Measurements from ENCODE around the gene TXLNG. TPM values are rescaled to one million over a fixed set of nuclear protein-coding genes. Genes with fewer than 3 reads are reported as not detected.
A peak's percentile ranks its signal among the peaks of the same experiment; 100 is the strongest.

Gene TXLNG
- total RNA-seq, 1 donor from 2014 or later = 37.1 TPM

GRCh38 chrX:16851827-16852226, 65.6 kb downstream of the TXLNG start:
- TF ChIP-seq EZH2 (IDR thresholded peaks at IDR 0.05) (no peak), EZH2phosphoT487 (IDR thresholded peaks at IDR 0.05) (no peak), CTCF (IDR thresholded peaks at IDR 0.05) (no peak)
- H3K27me3 Mint-ChIP-seq (ENCODE audit: insufficient read depth, low read depth) = no peaks in the 10 kb centered on the region
- peaks cover 11% of the 10 kb centered on the region for H3K4me1 Mint-ChIP-seq
- H3K36me3 ChIP-seq = peaks cover 40% of the 10 kb centered on the region
- no peaks in the 10 kb centered on the region for H3K4me1 ChIP-seq
- no peak overlapping the region for H3K4me3 ChIP-seq
- peaks cover 63% of the 10 kb centered on the region for H4K20me1 ChIP-seq (ENCODE audit: low read depth)
- no peak overlapping the region for H3K4me3 Mint-ChIP-seq
- H3K9ac ChIP-seq = no peak overlapping the region
- no peak overlapping the region for H3K4me2 ChIP-seq
- no peaks in the 10 kb centered on the region for H3K9me3 ChIP-seq (ENCODE audit: low read depth)
- no peak for DNase-seq (ENCODE audit: low spot score)
- H3K9me3 Mint-ChIP-seq = peaks cover 3% of the 10 kb centered on the region
- H3K27ac Mint-ChIP-seq = no peak overlapping the region
- peaks cover 13% of the 10 kb centered on the region for H3F3A ChIP-seq (ENCODE audit: low read depth)
- H2AFZ ChIP-seq (replicated peaks) = no peak overlapping the region
- H3K79me2 ChIP-seq (ENCODE audit: low read depth) = peaks cover 85% of the 10 kb centered on the region
- H3K27ac ChIP-seq = peak overlapping the region; percentile 65
- H3K36me3 Mint-ChIP-seq = peaks cover 49% of the 10 kb centered on the region
- no peaks in the 10 kb centered on the region for H3K27me3 ChIP-seq

- Histone ChIP-seq H3K4me3 (no peak overlapping the region), H2AFZ (replicated peaks) (no peak overlapping the region), H3K27ac (no peak overlapping the region), H3K9ac (no peak overlapping the region), H3K36me3 (peaks cover 48% of the 10 kb centered on the region), H3F3A (ENCODE audit: low read depth) (peaks cover 11% of the 10 kb centered on the region), H4K20me1 (ENCODE audit: low read depth) (peaks cover 63% of the 10 kb centered on the region), H3K4me1 (no peaks in the 10 kb centered on the region), H3K9me3 (ENCODE audit: low read depth) (no peaks in the 10 kb centered on the region), H3K4me2 (no peak overlapping the region), H3K79me2 (ENCODE audit: low read depth) (peaks cover 94% of the 10 kb centered on the region), H3K27me3 (no peaks in the 10 kb centered on the region)
- peaks cover 9% of the 10 kb centered on the region for H3K9me3 Mint-ChIP-seq
- no peak for DNase-seq (ENCODE audit: low spot score)
- peaks cover 57% of the 10 kb centered on the region for H3K36me3 Mint-ChIP-seq
- TF ChIP-seq EZH2 (IDR thresholded peaks at IDR 0.05) (no peak), EZH2phosphoT487 (IDR thresholded peaks at IDR 0.05) (no peak), CTCF (IDR thresholded peaks at IDR 0.05) (no peak)
- peaks cover 11% of the 10 kb centered on the region for H3K4me1 Mint-ChIP-seq
- no peaks in the 10 kb centered on the region for H3K27me3 Mint-ChIP-seq (ENCODE audit: insufficient read depth, low read depth)
- H3K4me3 Mint-ChIP-seq = no peak overlapping the region
- H3K27ac Mint-ChIP-seq = no peak overlapping the region
Observed at GRCh38 chrX:16852617-16853179, 66.4 kb downstream of the TXLNG start.

GRCh38 chrX:16853537-16853936, 67.3 kb downstream of the TXLNG start:
- Histone ChIP-seq H3K36me3 (peaks cover 47% of the 10 kb centered on the region), H3K9ac (no peak overlapping the region), H3K27me3 (no peaks in the 10 kb centered on the region), H3F3A (ENCODE audit: low read depth) (peaks cover 3% of the 10 kb centered on the region), H3K27ac (no peak overlapping the region), H3K4me3 (no peak overlapping the region), H3K79me2 (ENCODE audit: low read depth) (peaks cover 97% of the 10 kb centered on the region), H4K20me1 (ENCODE audit: low read depth) (peaks cover 64% of the 10 kb centered on the region), H2AFZ (replicated peaks) (no peak overlapping the region), H3K4me1 (no peaks in the 10 kb centered on the region), H3K9me3 (ENCODE audit: low read depth) (no peaks in the 10 kb centered on the region), H3K4me2 (no peak overlapping the region)
- Mint-ChIP-seq H3K4me3 (no peak overlapping the region), H3K27me3 (ENCODE audit: insufficient read depth, low read depth) (no peaks in the 10 kb centered on the region), H3K36me3 (peaks cover 59% of the 10 kb centered on the region), H3K9me3 (peaks cover 13% of the 10 kb centered on the region), H3K27ac (no peak overlapping the region), H3K4me1 (peaks cover 11% of the 10 kb centered on the region)
- no peak for TF ChIP-seq CTCF (IDR thresholded peaks at IDR 0.05)
- TF ChIP-seq EZH2 (IDR thresholded peaks at IDR 0.05) = no peak
- no peak for TF ChIP-seq EZH2phosphoT487 (IDR thresholded peaks at IDR 0.05)
- no peak for DNase-seq (ENCODE audit: low spot score)
